ENCODE results near the gene RBMS3. TPM values are rescaled to one million over a fixed set of nuclear protein-coding genes. Genes with fewer than 3 reads are reported as not detected.

The RBMS3 gene
- total RNA-seq, 1 donor: 81.1 TPM

DNA sequence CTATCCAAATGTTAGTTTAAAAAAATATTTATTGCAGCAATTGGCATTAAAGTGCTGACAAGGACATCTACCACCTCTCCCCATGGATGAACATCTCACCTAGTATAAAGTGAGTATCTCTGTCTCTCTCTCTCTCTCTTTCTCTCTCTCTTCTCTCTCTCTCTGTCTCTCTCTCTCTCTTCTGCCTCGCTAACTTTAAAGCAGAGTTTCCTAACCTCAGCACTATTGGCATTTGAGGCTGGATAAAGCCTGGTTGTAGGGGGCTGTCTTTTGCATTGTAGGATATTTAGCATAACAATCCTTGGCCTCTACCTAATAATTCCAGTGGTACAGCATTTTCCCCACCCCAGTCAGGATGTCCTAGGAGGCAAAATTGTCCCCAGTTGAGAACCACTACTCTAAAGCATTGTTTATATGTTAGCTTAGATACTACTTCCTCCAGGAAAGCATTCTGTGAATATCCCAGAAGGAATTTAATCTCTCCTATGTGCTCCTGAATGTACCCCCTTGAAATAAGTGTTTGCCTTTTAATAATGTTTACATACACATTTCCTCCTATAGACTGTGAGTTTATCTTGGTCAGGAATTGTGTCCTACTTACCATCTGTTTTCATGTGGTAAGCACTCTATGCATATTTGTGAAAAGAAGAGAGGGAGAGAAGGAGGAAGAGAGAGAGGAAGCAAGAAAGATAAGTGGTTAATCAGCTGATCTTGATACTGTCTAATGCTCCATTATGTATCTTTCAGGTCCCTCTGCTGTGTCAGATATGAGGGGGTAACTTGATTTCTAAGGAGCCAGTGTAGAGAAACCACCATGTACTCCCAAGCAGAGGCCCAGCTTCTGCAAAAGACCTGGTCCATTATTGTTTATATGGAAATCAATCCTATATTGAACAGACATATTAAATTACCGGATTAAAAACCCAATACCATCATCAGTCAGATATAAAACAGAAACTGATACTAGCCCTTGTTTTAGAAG, 346.6 kb downstream of the RBMS3 start:
- H3K4me2 ChIP-seq (ENCODE audit: insufficient read depth, low read length): no peak overlapping the region
- H3K36me3 ChIP-seq (ENCODE audit: insufficient read depth, low read length): no peaks in the 10 kb centered on the region
- H3K4me3 ChIP-seq (ENCODE audit: insufficient read depth, low read length): no peak overlapping the region
- H3K27me3 ChIP-seq (ENCODE audit: insufficient read depth, low read length): no peaks in the 10 kb centered on the region
- no peaks in the 10 kb centered on the region for H3K9me3 ChIP-seq (ENCODE audit: low read depth, low read length)
- DNase-seq (ENCODE audit: insufficient read length, low spot score, missing footprints): no peak
- no peaks in the 10 kb centered on the region for H3K4me1 ChIP-seq (ENCODE audit: insufficient read depth, low read length)
- no peaks in the 10 kb centered on the region for H4K20me1 ChIP-seq (ENCODE audit: insufficient read depth, low read length)
- no peak overlapping the region for H2AFZ ChIP-seq (ENCODE audit: low read length)
- no peaks in the 10 kb centered on the region for H3K79me2 ChIP-seq (ENCODE audit: insufficient read depth, low read length)
- TF ChIP-seq, protein P1, sequence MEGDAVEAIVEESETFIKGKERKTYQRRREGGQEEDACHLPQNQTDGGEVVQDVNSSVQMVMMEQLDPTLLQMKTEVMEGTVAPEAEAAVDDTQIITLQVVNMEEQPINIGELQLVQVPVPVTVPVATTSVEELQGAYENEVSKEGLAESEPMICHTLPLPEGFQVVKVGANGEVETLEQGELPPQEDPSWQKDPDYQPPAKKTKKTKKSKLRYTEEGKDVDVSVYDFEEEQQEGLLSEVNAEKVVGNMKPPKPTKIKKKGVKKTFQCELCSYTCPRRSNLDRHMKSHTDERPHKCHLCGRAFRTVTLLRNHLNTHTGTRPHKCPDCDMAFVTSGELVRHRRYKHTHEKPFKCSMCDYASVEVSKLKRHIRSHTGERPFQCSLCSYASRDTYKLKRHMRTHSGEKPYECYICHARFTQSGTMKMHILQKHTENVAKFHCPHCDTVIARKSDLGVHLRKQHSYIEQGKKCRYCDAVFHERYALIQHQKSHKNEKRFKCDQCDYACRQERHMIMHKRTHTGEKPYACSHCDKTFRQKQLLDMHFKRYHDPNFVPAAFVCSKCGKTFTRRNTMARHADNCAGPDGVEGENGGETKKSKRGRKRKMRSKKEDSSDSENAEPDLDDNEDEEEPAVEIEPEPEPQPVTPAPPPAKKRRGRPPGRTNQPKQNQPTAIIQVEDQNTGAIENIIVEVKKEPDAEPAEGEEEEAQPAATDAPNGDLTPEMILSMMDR (IDR thresholded peaks at IDR 0.05; ENCODE audit: extremely low read depth, low read depth, low read length): no peak
- no peak overlapping the region for H3K27ac ChIP-seq (ENCODE audit: low read depth, low read length)

DNA sequence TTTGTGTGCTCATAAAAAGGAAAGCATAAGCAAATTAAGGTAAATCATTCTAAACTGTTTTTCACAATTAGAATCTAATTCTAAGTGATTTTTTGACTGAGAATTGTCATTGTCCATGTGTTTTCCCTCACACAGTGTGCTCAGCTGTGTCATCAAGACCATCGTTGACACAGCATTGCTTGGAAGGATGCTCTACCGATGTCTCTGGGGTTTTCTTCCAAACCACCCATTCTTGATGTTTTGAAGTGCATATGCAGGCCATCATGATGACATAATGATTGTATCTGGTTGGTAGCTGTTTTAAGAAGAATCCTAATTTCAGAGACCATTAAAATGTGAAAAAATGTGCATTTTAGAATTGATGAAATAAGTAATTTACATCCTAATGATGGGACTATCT, 347.9 kb downstream of the RBMS3 start:
- TF ChIP-seq, protein P1 (IDR thresholded peaks at IDR 0.05; ENCODE audit: extremely low read depth, low read depth, low read length): no peak
- H3K9me3 ChIP-seq (ENCODE audit: low read depth, low read length): no peaks in the 10 kb centered on the region
- no peaks in the 10 kb centered on the region for H3K27me3 ChIP-seq (ENCODE audit: insufficient read depth, low read length)
- no peak overlapping the region for H2AFZ ChIP-seq (ENCODE audit: low read length)
- H3K4me3 ChIP-seq (ENCODE audit: insufficient read depth, low read length): no peak overlapping the region
- H3K79me2 ChIP-seq (ENCODE audit: insufficient read depth, low read length): no peaks in the 10 kb centered on the region
- no peak for DNase-seq (ENCODE audit: insufficient read length, low spot score, missing footprints)
- no peak overlapping the region for H3K27ac ChIP-seq (ENCODE audit: low read depth, low read length)
- no peaks in the 10 kb centered on the region for H3K4me1 ChIP-seq (ENCODE audit: insufficient read depth, low read length)
- no peak overlapping the region for H3K4me2 ChIP-seq (ENCODE audit: insufficient read depth, low read length)
- no peaks in the 10 kb centered on the region for H4K20me1 ChIP-seq (ENCODE audit: insufficient read depth, low read length)
- H3K36me3 ChIP-seq (ENCODE audit: insufficient read depth, low read length): no peaks in the 10 kb centered on the region

DNA sequence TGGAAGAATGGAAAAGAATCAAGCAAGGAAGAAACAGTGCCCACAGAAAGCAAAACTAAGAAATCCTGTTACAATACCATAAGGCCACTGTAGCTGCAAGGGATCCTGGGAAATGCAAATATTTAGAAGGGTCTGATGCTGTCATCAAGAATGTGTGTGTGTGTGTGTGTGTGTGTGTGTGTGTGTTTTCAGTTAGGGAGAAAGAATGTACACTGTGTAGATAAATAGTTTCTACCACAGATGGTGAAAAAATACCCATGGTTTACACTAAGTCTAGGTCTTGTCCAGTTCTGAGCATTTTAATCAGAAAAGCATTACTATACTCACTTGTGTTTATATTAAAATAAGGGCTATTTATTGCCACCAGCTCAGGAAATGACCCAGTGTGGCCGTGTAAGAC, 355.0 kb downstream of the RBMS3 start:
- Histone ChIP-seq H2AFZ (ENCODE audit: low read length) (no peak overlapping the region), H3K4me2 (ENCODE audit: insufficient read depth, low read length) (no peak overlapping the region), H3K9me3 (ENCODE audit: low read depth, low read length) (peaks cover 5% of the 10 kb centered on the region), H3K4me3 (ENCODE audit: insufficient read depth, low read length) (no peak overlapping the region), H3K27me3 (ENCODE audit: insufficient read depth, low read length) (no peaks in the 10 kb centered on the region), H3K27ac (ENCODE audit: low read depth, low read length) (no peak overlapping the region), H3K36me3 (ENCODE audit: insufficient read depth, low read length) (no peaks in the 10 kb centered on the region), H3K79me2 (ENCODE audit: insufficient read depth, low read length) (peaks cover 2% of the 10 kb centered on the region), H4K20me1 (ENCODE audit: insufficient read depth, low read length) (no peaks in the 10 kb centered on the region), H3K4me1 (ENCODE audit: insufficient read depth, low read length) (peaks cover 9% of the 10 kb centered on the region)
- no peak for DNase-seq (ENCODE audit: insufficient read length, low spot score, missing footprints)
- TF ChIP-seq, protein P1 (IDR thresholded peaks at IDR 0.05; ENCODE audit: extremely low read depth, low read depth, low read length): no peak

DNA sequence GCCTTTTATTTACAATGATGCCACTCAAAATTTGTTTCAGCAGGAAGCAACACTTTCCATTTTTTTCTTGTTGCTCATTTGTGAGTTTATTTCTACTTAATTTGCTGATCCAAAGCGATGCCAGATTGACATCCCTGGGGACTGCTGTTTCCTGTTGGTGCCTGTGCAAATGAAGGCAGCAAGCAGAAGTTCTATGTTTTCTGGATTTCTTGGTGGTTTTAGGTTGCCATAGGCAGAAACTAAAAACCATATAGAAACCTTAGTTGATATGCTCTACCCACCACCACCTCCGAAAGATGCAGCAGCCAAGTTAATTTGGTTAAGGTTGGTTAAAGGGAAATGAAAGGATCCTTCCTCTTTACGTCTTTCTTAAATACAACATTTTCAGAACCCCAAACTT, 356.2 kb downstream of the RBMS3 start:
- Histone ChIP-seq H3K4me1 (ENCODE audit: insufficient read depth, low read length) (peaks cover 11% of the 10 kb centered on the region), H3K4me2 (ENCODE audit: insufficient read depth, low read length) (no peak overlapping the region), H2AFZ (ENCODE audit: low read length) (no peak overlapping the region), H3K27me3 (ENCODE audit: insufficient read depth, low read length) (no peaks in the 10 kb centered on the region), H3K27ac (ENCODE audit: low read depth, low read length) (no peak overlapping the region), H3K9me3 (ENCODE audit: low read depth, low read length) (peaks cover 5% of the 10 kb centered on the region), H4K20me1 (ENCODE audit: insufficient read depth, low read length) (no peaks in the 10 kb centered on the region), H3K36me3 (ENCODE audit: insufficient read depth, low read length) (no peaks in the 10 kb centered on the region), H3K4me3 (ENCODE audit: insufficient read depth, low read length) (no peak overlapping the region), H3K79me2 (ENCODE audit: insufficient read depth, low read length) (peaks cover 2% of the 10 kb centered on the region)
- TF ChIP-seq, protein P1 (IDR thresholded peaks at IDR 0.05; ENCODE audit: extremely low read depth, low read depth, low read length): no peak
- no peak for DNase-seq (ENCODE audit: insufficient read length, low spot score, missing footprints)

All from osteoblast (primary cell).